ENCODE results near the gene ZC3H7B.

GRCh38 chr22:41252365-41252764, 49.0 kb upstream of the ZC3H7B start:
- TF ChIP-seq CTCF (optimal IDR thresholded peaks at IDR 0.05 in 1 of 3, IDR thresholded peaks at IDR 0.05 in 1 of 3, conservative IDR thresholded peaks at IDR 0.05 in 1 of 3; ENCODE audit: extremely low read depth in 1 of 3, insufficient read depth in 2 of 3, low read length in 3 of 3) (no peak), EZH2 (IDR thresholded peaks at IDR 0.05; ENCODE audit: low read length) (no peak)

All from keratinocyte (primary cell).